H1 (cell line): Measurements from ENCODE around the gene MIA3. TPM values are rescaled to one million over a fixed set of nuclear protein-coding genes. Genes with fewer than 3 reads are reported as not detected.

Experiments used
- CTCF ChIA-PET: fragments of 300-600 bp; sonication (Branson Sonifier 250); formaldehyde crosslinking; loops from one replicate; lab custom pipeline; 2021; ENCODE audit not compliant: partially characterized antibody; lab: Charles Lee
- POLR2A ChIA-PET: fragments of 300-600 bp; sonication (Branson Sonifier 250); formaldehyde crosslinking; loops from one replicate; lab custom pipeline; 2021; ENCODE audit warnings: inconsistent platforms; ENCODE audit not compliant: partially characterized antibody; lab: Charles Lee
- DNase-seq, 2 experiments: peaks; one replicate each; pipeline versions ENCODE4 v3.0.0 to v3.0.0-alpha.2; 2010 to 2022; ENCODE audit warnings: low spot score in 2 of 2, low read depth in 1 of 2, mixed read lengths in 1 of 2
- FAIRE-seq: peaks from 2 replicates; lab custom pipeline; 2011; peaks lifted over from hg19 to GRCh38; lab: Jason Lieb, UNC
- H2AFZ ChIP-seq: 2 replicates; pipeline ENCODE4 v1.8.1; 2012; ENCODE audit warnings: low read length, inconsistent platforms
- H2AK5ac ChIP-seq: 2 replicates; pipeline ENCODE4 v1.6.1; 2013; ENCODE audit warnings: low read depth, low read length
- H2BK120ac ChIP-seq: replicated peaks from 2 replicates; pipeline ENCODE3; 2013; ENCODE audit warnings: low read depth, low read length, inconsistent platforms
- H2BK12ac ChIP-seq: 2 replicates; pipeline ENCODE4 v1.6.1; 2013; ENCODE audit warnings: low read depth, low read length
- H2BK15ac ChIP-seq: 2 replicates; pipeline ENCODE4 v1.6.1; 2013; ENCODE audit warnings: low read length
- H2BK20ac ChIP-seq: 2 replicates; pipeline ENCODE4 v1.6.1; 2013; ENCODE audit warnings: low read length
- H2BK5ac ChIP-seq: 2 replicates; pipeline ENCODE4 v1.6.1; 2013; ENCODE audit warnings: low read depth, low read length
- H3K14ac ChIP-seq: 2 replicates; pipeline ENCODE4 v1.6.1; 2013; ENCODE audit warnings: inconsistent platforms; ENCODE audit not compliant: insufficient read length
- H3K18ac ChIP-seq: 2 replicates; pipeline ENCODE4 v1.6.1; 2013; ENCODE audit warnings: low read length; ENCODE audit errors: extremely low read depth
- H3K23ac ChIP-seq: 2 replicates; pipeline ENCODE4 v1.6.1; 2013; ENCODE audit warnings: inconsistent platforms; ENCODE audit not compliant: insufficient read length
- H3K23me2 ChIP-seq: 2 replicates; pipeline ENCODE4 v1.6.1; 2013; ENCODE audit warnings: low read depth, low read length
- H3K27ac ChIP-seq: 2 replicates; pipeline ENCODE4 v1.6.1; 2011; ENCODE audit warnings: low read depth, low read length, inconsistent platforms
- H3K27me3 ChIP-seq, 4 experiments: replicated peaks in 1 of 4; 1 replicate in 1 of 4; 2 replicates in 3 of 4; pipeline versions ENCODE4 v1.6.1 to v1.8.1; 2011 to 2013; ENCODE audit warnings: low read length in 3 of 4, mild to moderate bottlenecking in 3 of 4, inconsistent platforms in 2 of 4, mixed read lengths in 2 of 4, moderate library complexity in 1 of 4; ENCODE audit not compliant: control insufficient read depth in 3 of 4, insufficient read depth in 3 of 4; ENCODE audit errors: extremely low read depth in 1 of 4
- H3K36me3 ChIP-seq, 4 experiments: 2 replicates each; pipeline versions ENCODE4 v1.6.1 to v1.8.1; 2011 to 2013; ENCODE audit warnings: mild to moderate bottlenecking in 4 of 4, low read length in 3 of 4, moderate library complexity in 2 of 4, control low read depth in 1 of 4, inconsistent platforms in 1 of 4; ENCODE audit not compliant: insufficient read depth in 4 of 4, control insufficient read depth in 2 of 4
- H3K4ac ChIP-seq: replicated peaks from 2 replicates; pipeline ENCODE3; 2013; ENCODE audit warnings: low read length, low read depth, mixed read lengths, inconsistent platforms; ENCODE audit not compliant: insufficient read length
- H3K4me1 ChIP-seq, 4 experiments: replicated peaks in 1 of 4; 1 replicate in 1 of 4; 2 replicates in 3 of 4; pipeline versions ENCODE4 v1.6.1 to v1.8.1; 2011 to 2013; ENCODE audit warnings: low read length in 3 of 4, inconsistent platforms in 2 of 4, mixed read lengths in 1 of 4; ENCODE audit not compliant: insufficient read depth in 4 of 4, control insufficient read depth in 3 of 4
- H3K4me2 ChIP-seq, 2 experiments: 2 replicates each; pipeline versions ENCODE4 v1.6.1 to v1.8.1; 2011 to 2013; ENCODE audit warnings: low read depth in 2 of 2, low read length in 2 of 2, control low read depth in 1 of 2, inconsistent platforms in 1 of 2, mild to moderate bottlenecking in 1 of 2; ENCODE audit not compliant: insufficient read depth in 1 of 2
- H3K4me3 ChIP-seq, 4 experiments: fragments of 200-600, 300-600 bp in 1 of 4; sonication (generic), shearing (Covaris generic), sonication (Bioruptor Twin) in 1 of 4; 2 replicates each; pipeline versions ENCODE4 v1.5.1 to v1.8.1; 2011 to 2016; ENCODE audit warnings: low read length in 4 of 4, low read depth in 3 of 4, control low read depth in 2 of 4, inconsistent platforms in 2 of 4, mild to moderate bottlenecking in 2 of 4, mixed read lengths in 1 of 4, moderate library complexity in 1 of 4; ENCODE audit not compliant: insufficient read depth in 2 of 4; ENCODE audit errors: extremely low read depth in 1 of 4
- H3K56ac ChIP-seq: replicated peaks from 2 replicates; pipeline ENCODE3; 2013; ENCODE audit warnings: low read depth, mild to moderate bottlenecking, mixed read lengths, low read length, inconsistent platforms; ENCODE audit not compliant: insufficient read length
- H3K79me1 ChIP-seq: 2 replicates; pipeline ENCODE4 v1.6.1; 2013; ENCODE audit warnings: low read depth, low read length, control low read depth
- H3K79me2 ChIP-seq, 2 experiments: 2 replicates each; pipeline versions ENCODE4 v1.6.1 to v1.8.1; 2012 to 2013; ENCODE audit warnings: low read length in 2 of 2, mild to moderate bottlenecking in 2 of 2, inconsistent platforms in 1 of 2; ENCODE audit not compliant: insufficient read depth in 2 of 2, control insufficient read depth in 1 of 2
- H3K9ac ChIP-seq, 4 experiments: replicated peaks in 1 of 4; 1 replicate in 1 of 4; 2 replicates in 3 of 4; pipeline versions ENCODE4 v1.6.1 to v1.8.1; 2011 to 2013; ENCODE audit warnings: low read depth in 3 of 4, low read length in 3 of 4, control low read depth in 2 of 4, mild to moderate bottlenecking in 2 of 4, moderate library complexity in 2 of 4, inconsistent platforms in 1 of 4; ENCODE audit errors: extremely low read depth in 1 of 4
- H3K9me3 ChIP-seq, 2 experiments: 2 replicates each; pipeline versions ENCODE4 v1.6.1 to v1.8.1; 2012 to 2013; ENCODE audit warnings: mild to moderate bottlenecking in 2 of 2, moderate library complexity in 2 of 2, control low read depth in 1 of 2, inconsistent platforms in 1 of 2, low read depth in 1 of 2, low read length in 1 of 2, mixed read lengths in 1 of 2; ENCODE audit not compliant: insufficient read depth in 2 of 2
- H4K20me1 ChIP-seq, 2 experiments: replicated peaks in 1 of 2; 2 replicates each; pipeline versions ENCODE3 to v1.8.1; 2011 to 2013; ENCODE audit warnings: inconsistent platforms in 2 of 2, low read length in 2 of 2, mild to moderate bottlenecking in 1 of 2; ENCODE audit not compliant: insufficient read depth in 2 of 2, control insufficient read depth in 1 of 2
- H4K5ac ChIP-seq: 2 replicates; pipeline ENCODE4 v1.6.1; 2013; ENCODE audit warnings: low read length, low read depth, mixed read lengths, inconsistent platforms; ENCODE audit not compliant: insufficient read length
- H4K8ac ChIP-seq: 2 replicates; pipeline ENCODE4 v1.8.0; 2013; ENCODE audit warnings: mild to moderate bottlenecking, moderate library complexity, low read length, inconsistent platforms; ENCODE audit not compliant: insufficient read depth; ENCODE audit errors: extremely low read depth
- H4K91ac ChIP-seq: replicated peaks from 2 replicates; pipeline ENCODE3; 2013; ENCODE audit warnings: low read length, mixed read lengths, inconsistent platforms; ENCODE audit not compliant: insufficient read length
- ASH2L ChIP-seq: fragments of 200-600, 300-600 bp; sonication (generic); IDR thresholded peaks from one replicate; pipeline ENCODE4 v1.7.1; 2017; ENCODE audit warnings: low read length
- CHD2 ChIP-seq: IDR thresholded peaks from 2 replicates; pipeline ENCODE4 v1.6.1; 2012; ENCODE audit warnings: low read length, improper control_type of control experiment
- FOSL1 ChIP-seq: IDR thresholded peaks from 2 replicates; pipeline ENCODE4 v1.6.1; 2011; ENCODE audit warnings: mild to moderate bottlenecking, low read depth, low read length, moderate library complexity; ENCODE audit not compliant: insufficient read depth
- HDAC2 ChIP-seq, 2 experiments: fragments of 300-600 bp in 1 of 2; sonication (generic) in 1 of 2; IDR thresholded peaks; 2 replicates each; pipeline ENCODE4 v1.6.1; 2011 to 2012; ENCODE audit warnings: low read depth in 2 of 2, low read length in 2 of 2, mild to moderate bottlenecking in 2 of 2, moderate library complexity in 2 of 2, borderline replicate concordance in 1 of 2, inconsistent platforms in 1 of 2
- KDM5A ChIP-seq: fragments of 200-600 bp; IDR thresholded peaks from 2 replicates; pipeline ENCODE4 v1.7.1; 2012; ENCODE audit warnings: mild to moderate bottlenecking, low read length, inconsistent platforms, mixed read lengths
- POLR2AphosphoS5 ChIP-seq: IDR thresholded peaks from 2 replicates; pipeline ENCODE4 v1.6.1; 2011; ENCODE audit warnings: low read depth, low read length
- RBBP5 ChIP-seq: IDR thresholded peaks from 2 replicates; pipeline ENCODE4 v1.7.1; 2012; ENCODE audit warnings: low read depth, mild to moderate bottlenecking, inconsistent platforms, low read length, moderate library complexity, borderline replicate concordance
- SP2 ChIP-seq: IDR thresholded peaks from 2 replicates; pipeline ENCODE4 v1.6.1; 2012; ENCODE audit warnings: mild to moderate bottlenecking, low read length, inconsistent platforms
- TAF1 ChIP-seq: IDR thresholded peaks from 2 replicates; pipeline ENCODE4 v1.6.1; 2011; ENCODE audit warnings: mild to moderate bottlenecking, low read depth, low read length
- TBP ChIP-seq: IDR thresholded peaks from 2 replicates; pipeline ENCODE4 v1.6.1; 2011; ENCODE audit warnings: low read depth, low read length, improper control_type of control experiment
- WGBS, 2 experiments: shearing (Covaris generic) in 1 of 2; methylation state at CpG; one replicate each; pipeline versions ENCODE4 v1.1.6 to v1.1.7; 2013 to 2015; ENCODE audit warnings: low lambda C conversion rate in 2 of 2, mixed read lengths in 2 of 2, inconsistent platforms in 1 of 2, low coverage in 1 of 2, missing lambda C conversion rate in 1 of 2; ENCODE audit not compliant: insufficient replicate concordance in 2 of 2, insufficient coverage in 1 of 2, insufficient read length in 1 of 2; ENCODE audit errors: extremely low coverage in 1 of 2, missing lambda C conversion rate in 1 of 2; 5-methylcytosine and 5-hydroxymethylcytosine counted together
- polyA plus RNA-seq, 7 experiments: library from polyadenylated mRNA; depleted of rRNA in 3 of 7; stranded (reverse) in 5 of 7; unstranded in 2 of 7; fragments of >200 nt in 5 of 7; fragments of 200-250 nt in 2 of 7; gene quantifications; 1 replicate in 5 of 7; 2 replicates in 1 of 7; 4 replicates in 1 of 7; pipeline versions ENCODE4 v1.2.1 to v1.2.3, GENCODE V29; 2011 to 2013; ENCODE audit warnings: missing spikeins in 2 of 7, mixed read lengths in 2 of 7
- total RNA-seq: library from RNA; stranded (reverse); fragmentation: NEBNext Ultra II Directional; extraction: Animal tissue kit (Norgen Biotek cat#: 25700); gene quantifications from 2 replicates; pipeline ENCODE4 v1.2.1, GENCODE V29; 2021
- TF ChIP-seq, protein P1 (sequence below): IDR thresholded peaks from 2 replicates; pipeline ENCODE4 v1.6.1; 2012; ENCODE audit warnings: low read length, inconsistent platforms
- TF ChIP-seq, protein P2 (sequence below): IDR thresholded peaks from 2 replicates; pipeline ENCODE4 v1.6.1; 2011; ENCODE audit warnings: low read length, improper control_type of control experiment

MIA3 gene
- total and polyA plus RNA-seq, 2 of the 8 experiments (the other 6 are each of a cell fraction or from before 2014, with no cell fraction given), result 69.0 to 105 TPM

DNA sequence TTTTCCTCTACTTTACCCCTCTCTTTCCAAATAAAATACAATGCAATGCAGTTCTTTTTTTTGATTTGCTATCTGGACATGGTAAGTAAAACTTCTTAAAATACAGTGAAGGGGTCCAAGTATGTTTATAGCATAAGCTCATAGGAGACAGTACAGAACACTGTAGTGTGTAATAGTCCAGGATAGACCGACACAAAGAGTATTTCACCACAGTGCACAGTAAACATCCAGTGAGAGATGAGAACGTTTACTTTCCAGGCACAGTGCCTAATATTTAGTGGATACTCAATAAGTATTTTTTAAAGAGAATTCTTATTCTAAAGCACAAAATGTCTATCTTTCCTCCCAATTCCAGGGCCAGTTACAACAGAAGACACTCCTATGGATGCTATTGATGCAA is 14.9 kb downstream of the MIA3 start:
- no peak for DNase-seq
- WGBS, 2 experiments, result 95% methylated on average over 2 of the region's 2 CpGs; no CpG with 5 or more reads in 1 of the 2 experiments
- no peak for TF ChIP-seq POLR2AphosphoS5
- TF ChIP-seq, protein P1, sequence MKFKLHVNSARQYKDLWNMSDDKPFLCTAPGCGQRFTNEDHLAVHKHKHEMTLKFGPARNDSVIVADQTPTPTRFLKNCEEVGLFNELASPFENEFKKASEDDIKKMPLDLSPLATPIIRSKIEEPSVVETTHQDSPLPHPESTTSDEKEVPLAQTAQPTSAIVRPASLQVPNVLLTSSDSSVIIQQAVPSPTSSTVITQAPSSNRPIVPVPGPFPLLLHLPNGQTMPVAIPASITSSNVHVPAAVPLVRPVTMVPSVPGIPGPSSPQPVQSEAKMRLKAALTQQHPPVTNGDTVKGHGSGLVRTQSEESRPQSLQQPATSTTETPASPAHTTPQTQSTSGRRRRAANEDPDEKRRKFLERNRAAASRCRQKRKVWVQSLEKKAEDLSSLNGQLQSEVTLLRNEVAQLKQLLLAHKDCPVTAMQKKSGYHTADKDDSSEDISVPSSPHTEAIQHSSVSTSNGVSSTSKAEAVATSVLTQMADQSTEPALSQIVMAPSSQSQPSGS, result no peak
- no peak for TF ChIP-seq KDM5A
- no peak for TF ChIP-seq TAF1
- no peak for TF ChIP-seq SP2
- no peak for TF ChIP-seq FOSL1
- no peak for TF ChIP-seq HDAC2 (IDR thresholded peaks at IDR 0.05; ENCODE audit: borderline replicate concordance in 1 of 2, low read depth in 2 of 2, low read length in 2 of 2)
- no peak for TF ChIP-seq CHD2
- no peak for TF ChIP-seq ASH2L
- TF ChIP-seq TBP, result no peak
- TF ChIP-seq, protein P2, sequence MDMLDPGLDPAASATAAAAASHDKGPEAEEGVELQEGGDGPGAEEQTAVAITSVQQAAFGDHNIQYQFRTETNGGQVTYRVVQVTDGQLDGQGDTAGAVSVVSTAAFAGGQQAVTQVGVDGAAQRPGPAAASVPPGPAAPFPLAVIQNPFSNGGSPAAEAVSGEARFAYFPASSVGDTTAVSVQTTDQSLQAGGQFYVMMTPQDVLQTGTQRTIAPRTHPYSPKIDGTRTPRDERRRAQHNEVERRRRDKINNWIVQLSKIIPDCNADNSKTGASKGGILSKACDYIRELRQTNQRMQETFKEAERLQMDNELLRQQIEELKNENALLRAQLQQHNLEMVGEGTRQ, result no peak
- no peak for TF ChIP-seq RBBP5

More for the DNA sequence above, 14.9 kb downstream of the MIA3 start:
- no peak overlapping the region for H2BK12ac ChIP-seq
- H4K8ac ChIP-seq, result no peak overlapping the region
- no peak overlapping the region for H3K4ac ChIP-seq
- no peak overlapping the region for H2BK15ac ChIP-seq
- no peak overlapping the region for H3K14ac ChIP-seq
- no peak overlapping the region for H2BK120ac ChIP-seq
- H3K79me1 ChIP-seq, result no peaks in the 10 kb centered on the region
- H3K18ac ChIP-seq, result no peak overlapping the region
- no peaks in the 10 kb centered on the region; a peak in 1 of 4 replicates for H3K79me2 ChIP-seq
- H4K91ac ChIP-seq, result no peak overlapping the region
- no peak overlapping the region for H2BK20ac ChIP-seq
- H3K27me3 ChIP-seq, result no peaks in the 10 kb centered on the region
- peaks cover 22 to 52% (median 42%) of the 10 kb centered on the region in 4 experiments for H3K36me3 ChIP-seq
- H3K4me2 ChIP-seq, result no peak overlapping the region
- H2AFZ ChIP-seq, result no peak overlapping the region
- H3K56ac ChIP-seq, result no peak overlapping the region
- H3K9ac ChIP-seq, result no peak overlapping the region
- no peak overlapping the region for H4K5ac ChIP-seq
- no peak overlapping the region for H2AK5ac ChIP-seq
- ChIA-PET POLR2A (no interaction called here), CTCF (interaction anchor here (2.4 kb wide), 1 partner anchor 13 kb away, joined by 19 read pairs; no protein-coding TSS in a partner anchor)
- H3K4me3 ChIP-seq, result no peak overlapping the region
- H3K4me1 ChIP-seq, result no peaks in the 10 kb centered on the region
- H3K9me3 ChIP-seq, result no peaks in the 10 kb centered on the region
- no peaks in the 10 kb centered on the region for H3K23me2 ChIP-seq
- H3K23ac ChIP-seq, result no peak overlapping the region
- H4K20me1 ChIP-seq, result peaks cover 0 to 2% of the 10 kb centered on the region in 2 experiments
- no peak for FAIRE-seq
- no peak overlapping the region for H2BK5ac ChIP-seq
- no peak overlapping the region for H3K27ac ChIP-seq
